ENCODE measurements around the gene SHROOM3.

SHROOM3 gene

DNA sequence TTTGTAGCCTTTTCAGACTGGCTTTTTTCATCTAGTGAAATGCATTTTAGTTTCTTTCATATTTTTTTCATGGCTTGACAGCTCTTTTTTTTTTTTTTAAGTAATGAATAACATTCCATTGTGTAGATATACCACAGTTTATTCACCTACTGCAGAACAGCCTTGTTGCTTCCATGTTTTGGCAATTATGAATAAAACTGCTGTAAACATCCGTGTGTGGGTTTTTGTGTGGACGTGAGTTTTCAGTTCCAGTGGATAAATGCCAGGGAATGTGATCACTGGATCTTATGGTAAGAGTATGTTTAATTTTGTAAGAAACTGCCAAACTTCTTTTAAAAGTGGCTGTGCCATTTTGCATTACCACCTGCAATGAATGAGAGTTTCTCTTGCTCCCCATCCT, 302.2 kb downstream of the SHROOM3 start:
- Histone ChIP-seq H3K9ac (ENCODE audit: low read depth in 1 of 2, low read length in 2 of 2) (no peak overlapping the region), H3K27ac (ENCODE audit: low read depth, low read length) (no peak overlapping the region), H3K4me1 (ENCODE audit: control insufficient read depth in 1 of 2, insufficient read depth in 2 of 2, low read length in 2 of 2) (peaks cover 0 to 17% of the 10 kb centered on the region in 2 donors), H3K27me3 (ENCODE audit: control insufficient read depth in 1 of 2, insufficient read depth in 2 of 2, low read length in 2 of 2) (no peaks in the 10 kb centered on the region), H3K9me3 (ENCODE audit: control insufficient read depth in 1 of 2, low read length in 2 of 2) (no peaks in the 10 kb centered on the region), H3K4me3 (ENCODE audit: low read depth in 1 of 2, low read length in 2 of 2) (no peak overlapping the region), H3K36me3 (ENCODE audit: control insufficient read depth in 1 of 2, insufficient read depth in 2 of 2, low read length in 2 of 2) (peaks cover 22 to 41% of the 10 kb centered on the region in 2 donors)

DNA sequence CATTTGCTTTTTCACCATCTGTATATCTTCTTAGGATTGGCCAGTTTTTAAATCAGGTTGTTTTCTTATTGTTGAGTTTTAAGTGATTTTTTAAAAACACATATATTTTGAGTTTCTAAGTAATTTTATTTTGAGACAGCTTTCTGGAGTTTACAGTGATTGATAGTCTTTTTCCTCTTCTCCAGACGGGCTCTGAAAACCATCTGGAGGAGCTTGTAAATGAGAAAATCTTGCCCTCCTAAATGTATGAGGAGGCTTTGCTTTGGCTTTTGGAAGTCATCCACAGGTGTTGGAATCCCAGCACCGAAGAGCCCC, 302.7 kb downstream of the SHROOM3 start:
- Histone ChIP-seq H3K27me3 (ENCODE audit: control insufficient read depth in 1 of 2, insufficient read depth in 2 of 2, low read length in 2 of 2) (no peaks in the 10 kb centered on the region), H3K36me3 (ENCODE audit: control insufficient read depth in 1 of 2, insufficient read depth in 2 of 2, low read length in 2 of 2) (peaks cover 22 to 39% of the 10 kb centered on the region in 2 donors), H3K9ac (ENCODE audit: low read depth in 1 of 2, low read length in 2 of 2) (no peak overlapping the region), H3K9me3 (ENCODE audit: control insufficient read depth in 1 of 2, low read length in 2 of 2) (no peaks in the 10 kb centered on the region), H3K4me3 (ENCODE audit: low read depth in 1 of 2, low read length in 2 of 2) (no peak overlapping the region), H3K27ac (ENCODE audit: low read depth, low read length) (no peak overlapping the region), H3K4me1 (ENCODE audit: control insufficient read depth in 1 of 2, insufficient read depth in 2 of 2, low read length in 2 of 2) (peaks cover 0 to 11% of the 10 kb centered on the region in 2 donors)

DNA sequence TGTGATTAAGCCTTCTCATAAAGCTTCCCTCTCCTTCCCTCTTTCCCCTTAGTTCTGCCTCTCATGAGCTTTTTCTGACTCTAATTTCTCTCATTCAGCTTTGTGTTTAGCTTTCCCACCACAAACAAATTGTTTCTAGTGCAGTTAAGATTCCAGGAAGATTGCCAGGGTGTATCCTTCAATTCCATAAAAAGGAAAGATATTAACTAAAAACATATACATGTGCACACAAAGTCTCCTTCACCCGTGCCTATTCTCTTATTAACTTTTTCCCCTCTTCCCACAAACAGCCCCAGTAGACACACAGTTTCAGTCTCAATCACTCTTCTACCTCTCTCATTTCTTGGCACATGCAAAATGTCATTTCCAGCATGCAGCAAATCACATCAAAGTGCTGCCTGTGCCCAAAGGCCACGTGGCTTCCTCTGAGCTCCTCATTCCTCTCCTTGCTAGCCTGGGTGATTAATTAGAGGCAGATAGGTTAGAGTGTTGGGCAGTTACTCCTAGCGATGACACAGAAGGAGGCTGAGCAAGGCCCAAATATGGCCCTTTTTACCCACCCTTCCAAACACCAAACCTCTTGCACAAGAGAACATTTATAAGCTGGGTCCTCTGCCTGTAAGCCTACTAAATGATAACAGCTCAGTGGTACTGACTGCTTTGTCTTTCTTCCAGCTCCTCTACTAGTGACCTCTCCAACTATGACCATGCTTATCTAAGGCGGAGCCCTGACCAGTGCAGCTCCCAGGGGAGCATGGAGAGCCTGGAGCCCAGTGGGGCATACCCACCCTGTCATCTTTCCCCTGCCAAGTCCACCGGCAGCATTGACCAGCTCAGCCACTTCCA, 303.3 kb downstream of the SHROOM3 start:
- H3K36me3 ChIP-seq (ENCODE audit: control insufficient read depth in 1 of 2, insufficient read depth in 2 of 2, low read length in 2 of 2), result peaks cover 17 to 38% of the 10 kb centered on the region in 2 donors
- H3K27me3 ChIP-seq (ENCODE audit: control insufficient read depth in 1 of 2, insufficient read depth in 2 of 2, low read length in 2 of 2), result no peaks in the 10 kb centered on the region
- no peak overlapping the region for H3K27ac ChIP-seq (ENCODE audit: low read depth, low read length)
- no peak overlapping the region for H3K4me3 ChIP-seq (ENCODE audit: low read depth in 1 of 2, low read length in 2 of 2)
- no peak overlapping the region for H3K9ac ChIP-seq (ENCODE audit: low read depth in 1 of 2, low read length in 2 of 2)
- H3K9me3 ChIP-seq (ENCODE audit: control insufficient read depth in 1 of 2, low read length in 2 of 2), result no peaks in the 10 kb centered on the region
- H3K4me1 ChIP-seq (ENCODE audit: control insufficient read depth in 1 of 2, insufficient read depth in 2 of 2, low read length in 2 of 2), result peaks cover 0 to 5% of the 10 kb centered on the region in 2 donors

DNA sequence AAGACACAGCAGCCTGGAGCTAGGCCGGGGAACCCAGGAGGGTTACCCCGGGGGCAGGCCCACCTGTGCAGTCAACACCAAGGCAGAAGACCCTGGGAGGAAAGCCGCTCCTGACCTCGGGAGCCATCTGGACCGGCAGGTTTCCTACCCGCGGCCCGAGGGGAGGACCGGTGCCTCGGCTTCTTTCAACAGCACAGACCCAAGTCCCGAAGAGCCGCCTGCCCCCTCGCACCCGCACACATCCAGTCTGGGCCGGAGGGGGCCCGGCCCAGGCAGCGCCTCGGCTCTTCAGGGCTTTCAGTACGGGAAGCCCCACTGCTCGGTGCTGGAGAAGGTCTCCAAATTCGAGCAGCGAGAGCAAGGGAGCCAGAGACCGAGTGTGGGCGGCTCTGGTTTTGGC, 305.2 kb downstream of the SHROOM3 start:
- Histone ChIP-seq H3K9me3 (ENCODE audit: control insufficient read depth in 1 of 2, low read length in 2 of 2) (no peaks in the 10 kb centered on the region), H3K4me1 (ENCODE audit: control insufficient read depth in 1 of 2, insufficient read depth in 2 of 2, low read length in 2 of 2) (peaks cover 0 to 5% of the 10 kb centered on the region in 2 donors), H3K27ac (ENCODE audit: low read depth, low read length) (no peak overlapping the region), H3K9ac (ENCODE audit: low read depth in 1 of 2, low read length in 2 of 2) (no peak overlapping the region), H3K36me3 (ENCODE audit: control insufficient read depth in 1 of 2, insufficient read depth in 2 of 2, low read length in 2 of 2) (peaks cover 13 to 42% of the 10 kb centered on the region in 2 donors), H3K4me3 (ENCODE audit: low read depth in 1 of 2, low read length in 2 of 2) (no peak overlapping the region), H3K27me3 (ENCODE audit: control insufficient read depth in 1 of 2, insufficient read depth in 2 of 2, low read length in 2 of 2) (no peaks in the 10 kb centered on the region)

DNA sequence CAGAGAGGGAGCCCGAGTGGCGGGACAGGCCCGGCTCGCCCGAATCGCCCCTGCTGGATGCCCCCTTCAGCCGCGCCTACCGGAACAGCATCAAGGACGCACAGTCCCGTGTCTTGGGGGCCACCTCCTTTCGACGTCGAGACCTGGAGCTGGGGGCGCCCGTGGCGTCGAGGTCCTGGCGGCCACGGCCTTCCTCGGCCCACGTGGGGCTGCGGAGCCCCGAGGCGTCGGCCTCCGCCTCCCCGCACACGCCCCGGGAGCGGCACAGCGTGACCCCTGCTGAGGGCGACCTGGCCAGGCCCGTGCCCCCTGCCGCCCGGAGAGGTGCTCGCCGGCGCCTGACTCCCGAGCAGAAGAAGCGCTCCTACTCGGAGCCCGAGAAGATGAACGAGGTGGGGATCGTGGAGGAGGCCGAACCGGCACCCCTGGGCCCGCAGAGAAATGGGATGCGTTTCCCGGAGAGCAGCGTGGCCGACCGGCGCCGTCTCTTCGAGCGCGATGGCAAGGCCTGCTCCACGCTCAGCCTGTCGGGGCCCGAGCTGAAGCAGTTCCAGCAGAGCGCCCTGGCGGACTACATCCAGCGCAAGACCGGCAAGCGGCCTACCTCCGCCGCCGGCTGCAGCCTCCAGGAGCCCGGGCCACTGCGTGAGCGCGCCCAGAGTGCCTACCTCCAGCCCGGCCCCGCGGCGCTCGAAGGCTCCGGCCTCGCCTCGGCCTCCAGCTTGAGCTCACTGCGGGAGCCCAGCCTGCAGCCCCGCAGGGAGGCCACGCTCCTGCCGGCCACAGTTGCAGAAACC, 306.0 kb downstream of the SHROOM3 start:
- no peak overlapping the region for H3K27ac ChIP-seq (ENCODE audit: low read depth, low read length)
- H3K27me3 ChIP-seq (ENCODE audit: control insufficient read depth in 1 of 2, insufficient read depth in 2 of 2, low read length in 2 of 2), result no peaks in the 10 kb centered on the region
- no peak overlapping the region for H3K9ac ChIP-seq (ENCODE audit: low read depth in 1 of 2, low read length in 2 of 2)
- peaks cover 13 to 43% of the 10 kb centered on the region in 2 donors for H3K36me3 ChIP-seq (ENCODE audit: control insufficient read depth in 1 of 2, insufficient read depth in 2 of 2, low read length in 2 of 2)
- H3K4me3 ChIP-seq (ENCODE audit: low read depth in 1 of 2, low read length in 2 of 2), result no peak overlapping the region
- H3K9me3 ChIP-seq (ENCODE audit: control insufficient read depth in 1 of 2, low read length in 2 of 2), result no peaks in the 10 kb centered on the region
- H3K4me1 ChIP-seq (ENCODE audit: control insufficient read depth in 1 of 2, insufficient read depth in 2 of 2, low read length in 2 of 2), result peaks cover 0 to 5% of the 10 kb centered on the region in 2 donors

DNA sequence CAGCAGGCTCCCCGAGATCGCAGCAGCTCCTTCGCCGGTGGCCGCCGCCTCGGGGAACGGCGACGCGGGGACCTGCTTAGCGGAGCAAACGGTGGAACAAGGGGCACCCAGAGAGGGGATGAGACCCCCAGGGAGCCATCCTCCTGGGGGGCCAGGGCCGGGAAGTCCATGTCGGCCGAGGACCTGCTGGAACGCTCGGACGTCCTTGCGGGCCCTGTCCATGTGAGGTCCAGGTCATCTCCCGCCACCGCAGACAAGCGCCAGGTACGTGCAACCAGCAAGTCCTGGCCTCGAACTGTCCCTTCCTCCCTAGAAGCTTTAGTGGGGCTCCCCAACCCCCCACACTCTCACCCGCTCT, 306.6 kb downstream of the SHROOM3 start:
- H3K4me1 ChIP-seq (ENCODE audit: control insufficient read depth in 1 of 2, insufficient read depth in 2 of 2, low read length in 2 of 2), result peaks cover 0 to 4% of the 10 kb centered on the region in 2 donors
- no peak overlapping the region for H3K9ac ChIP-seq (ENCODE audit: low read depth in 1 of 2, low read length in 2 of 2)
- H3K9me3 ChIP-seq (ENCODE audit: control insufficient read depth in 1 of 2, low read length in 2 of 2), result no peaks in the 10 kb centered on the region
- no peak overlapping the region for H3K4me3 ChIP-seq (ENCODE audit: low read depth in 1 of 2, low read length in 2 of 2)
- no peak overlapping the region for H3K27ac ChIP-seq (ENCODE audit: low read depth, low read length)
- H3K27me3 ChIP-seq (ENCODE audit: control insufficient read depth in 1 of 2, insufficient read depth in 2 of 2, low read length in 2 of 2), result no peaks in the 10 kb centered on the region
- H3K36me3 ChIP-seq (ENCODE audit: control insufficient read depth in 1 of 2, insufficient read depth in 2 of 2, low read length in 2 of 2), result peaks cover 13 to 45% of the 10 kb centered on the region in 2 donors

DNA sequence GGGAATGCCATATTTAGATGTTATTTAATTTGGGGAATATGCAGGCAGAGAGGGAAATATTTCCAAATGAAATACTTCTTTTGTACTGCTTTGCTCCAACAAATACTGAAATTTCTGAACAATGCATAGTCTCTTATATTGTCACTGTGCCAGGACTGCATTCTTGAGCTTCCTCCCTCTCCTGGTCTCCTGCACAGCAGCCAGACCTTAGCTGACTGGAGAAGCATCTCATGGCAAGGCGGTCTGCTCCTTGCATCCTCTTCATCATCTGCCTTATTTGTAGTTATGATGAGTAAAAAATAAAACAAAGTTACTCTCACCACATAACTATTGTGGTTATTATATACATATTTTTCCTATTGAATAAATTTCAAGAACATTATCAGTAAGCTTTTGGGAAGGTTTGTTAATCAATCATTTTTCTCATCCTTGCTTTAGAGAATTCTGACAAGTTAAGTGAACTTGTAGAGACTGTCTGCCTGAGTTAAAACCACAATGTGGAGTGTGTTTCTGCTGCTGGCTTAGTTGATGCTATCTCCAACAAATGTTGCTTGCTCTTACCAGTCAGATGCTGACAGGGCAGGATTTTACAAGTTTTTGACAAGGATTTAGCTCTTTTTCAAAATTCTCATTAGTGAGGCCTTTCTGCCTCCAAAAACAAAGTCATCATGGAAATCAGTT, 309.4 kb downstream of the SHROOM3 start:
- Histone ChIP-seq H3K9me3 (ENCODE audit: control insufficient read depth in 1 of 2, low read length in 2 of 2) (no peaks in the 10 kb centered on the region), H3K4me1 (ENCODE audit: control insufficient read depth in 1 of 2, insufficient read depth in 2 of 2, low read length in 2 of 2) (no peaks in the 10 kb centered on the region), H3K27me3 (ENCODE audit: control insufficient read depth in 1 of 2, insufficient read depth in 2 of 2, low read length in 2 of 2) (no peaks in the 10 kb centered on the region), H3K9ac (ENCODE audit: low read depth in 1 of 2, low read length in 2 of 2) (no peak overlapping the region), H3K27ac (ENCODE audit: low read depth, low read length) (no peak overlapping the region), H3K4me3 (ENCODE audit: low read depth in 1 of 2, low read length in 2 of 2) (no peak overlapping the region), H3K36me3 (ENCODE audit: control insufficient read depth in 1 of 2, insufficient read depth in 2 of 2, low read length in 2 of 2) (peaks cover 6 to 34% of the 10 kb centered on the region in 2 donors)

DNA sequence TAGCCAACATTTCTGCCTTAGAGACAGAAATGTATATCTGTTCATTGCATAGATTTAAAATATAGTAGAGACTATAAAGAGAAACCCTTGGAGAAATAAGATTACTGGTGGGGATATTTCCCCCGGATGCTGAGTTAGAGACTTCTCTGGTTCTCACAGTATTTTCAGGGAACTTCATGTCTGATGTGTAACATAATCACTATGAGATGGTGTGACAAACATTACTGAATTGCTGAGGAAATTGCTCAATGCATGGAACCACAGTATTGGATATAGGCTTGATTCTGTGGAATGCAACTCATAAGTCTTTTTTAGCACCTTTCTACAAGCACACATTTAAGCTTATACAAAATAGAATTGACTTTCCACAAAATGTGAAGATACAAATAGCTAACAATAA, 310.2 kb downstream of the SHROOM3 start:
- H3K27ac ChIP-seq (ENCODE audit: low read depth, low read length), result no peak overlapping the region
- H3K9me3 ChIP-seq (ENCODE audit: control insufficient read depth in 1 of 2, low read length in 2 of 2), result no peaks in the 10 kb centered on the region
- no peaks in the 10 kb centered on the region for H3K4me1 ChIP-seq (ENCODE audit: control insufficient read depth in 1 of 2, insufficient read depth in 2 of 2, low read length in 2 of 2)
- no peaks in the 10 kb centered on the region for H3K27me3 ChIP-seq (ENCODE audit: control insufficient read depth in 1 of 2, insufficient read depth in 2 of 2, low read length in 2 of 2)
- peaks cover 0 to 34% of the 10 kb centered on the region in 2 donors for H3K36me3 ChIP-seq (ENCODE audit: control insufficient read depth in 1 of 2, insufficient read depth in 2 of 2, low read length in 2 of 2)
- H3K4me3 ChIP-seq (ENCODE audit: low read depth in 1 of 2, low read length in 2 of 2), result no peak overlapping the region
- H3K9ac ChIP-seq (ENCODE audit: low read depth in 1 of 2, low read length in 2 of 2), result no peak overlapping the region

DNA sequence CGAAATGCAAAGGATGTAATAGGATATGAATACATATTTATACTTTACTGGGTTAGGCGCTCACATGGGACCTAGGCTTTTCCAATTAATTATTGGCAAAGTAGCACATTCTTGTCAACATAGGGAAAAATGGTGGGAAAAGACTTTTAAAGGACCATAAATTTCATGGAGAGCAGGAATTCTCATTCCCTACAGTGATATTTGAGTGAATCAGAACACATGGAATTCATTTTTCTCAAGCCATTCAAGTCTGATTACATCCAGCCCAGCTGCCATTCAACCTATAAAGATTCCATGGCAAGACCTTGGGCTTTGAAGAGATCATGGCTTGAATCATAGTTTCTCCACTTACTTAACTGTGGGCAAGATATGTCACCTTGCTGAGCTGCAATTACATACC, 312.5 kb downstream of the SHROOM3 start:
- no peak overlapping the region for H3K4me3 ChIP-seq (ENCODE audit: low read depth in 1 of 2, low read length in 2 of 2)
- H3K9ac ChIP-seq (ENCODE audit: low read depth in 1 of 2, low read length in 2 of 2), result no peak overlapping the region
- no peaks in the 10 kb centered on the region for H3K27me3 ChIP-seq (ENCODE audit: control insufficient read depth in 1 of 2, insufficient read depth in 2 of 2, low read length in 2 of 2)
- peaks cover 6 to 35% of the 10 kb centered on the region in 2 donors for H3K36me3 ChIP-seq (ENCODE audit: control insufficient read depth in 1 of 2, insufficient read depth in 2 of 2, low read length in 2 of 2)
- peaks cover 3 to 5% of the 10 kb centered on the region in 2 donors for H3K9me3 ChIP-seq (ENCODE audit: control insufficient read depth in 1 of 2, low read length in 2 of 2)
- H3K4me1 ChIP-seq (ENCODE audit: control insufficient read depth in 1 of 2, insufficient read depth in 2 of 2, low read length in 2 of 2), result no peaks in the 10 kb centered on the region
- no peak overlapping the region for H3K27ac ChIP-seq (ENCODE audit: low read depth, low read length)

DNA sequence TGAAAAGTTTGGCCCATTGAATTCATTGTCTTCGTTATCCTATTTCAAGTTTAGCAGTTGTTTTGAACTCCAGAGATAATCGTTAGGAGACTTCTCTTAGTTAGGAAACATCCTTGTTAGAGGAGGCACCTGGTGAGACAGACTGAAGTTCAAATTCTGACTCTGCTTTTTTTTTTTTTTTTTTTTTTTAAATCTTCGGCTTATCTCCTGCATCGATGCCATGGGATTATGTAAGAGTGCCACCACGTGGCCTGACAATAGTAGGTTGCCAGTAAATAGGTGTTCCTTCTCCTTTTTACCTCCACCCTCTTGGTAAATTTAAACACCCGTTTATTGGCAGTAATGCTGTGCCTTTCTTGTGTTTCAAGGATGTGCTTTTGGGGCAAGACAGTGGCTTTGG, 313.6 kb downstream of the SHROOM3 start:
- no peaks in the 10 kb centered on the region for H3K27me3 ChIP-seq (ENCODE audit: control insufficient read depth in 1 of 2, insufficient read depth in 2 of 2, low read length in 2 of 2)
- H3K4me1 ChIP-seq (ENCODE audit: control insufficient read depth in 1 of 2, insufficient read depth in 2 of 2, low read length in 2 of 2), result no peaks in the 10 kb centered on the region
- no peak overlapping the region for H3K4me3 ChIP-seq (ENCODE audit: low read depth in 1 of 2, low read length in 2 of 2)
- peaks cover 13 to 39% of the 10 kb centered on the region in 2 donors for H3K36me3 ChIP-seq (ENCODE audit: control insufficient read depth in 1 of 2, insufficient read depth in 2 of 2, low read length in 2 of 2)
- peaks cover 3 to 5% of the 10 kb centered on the region in 2 donors for H3K9me3 ChIP-seq (ENCODE audit: control insufficient read depth in 1 of 2, low read length in 2 of 2)
- H3K27ac ChIP-seq (ENCODE audit: low read depth, low read length), result no peak overlapping the region
- no peak overlapping the region for H3K9ac ChIP-seq (ENCODE audit: low read depth in 1 of 2, low read length in 2 of 2)

Measured in duodenal mucosa (tissue), 2 donors.